Endothelial cell of umbilical vein (primary cell): ENCODE measurements around the gene RMC1. TPM values are rescaled to one million over a fixed set of nuclear protein-coding genes. Genes with fewer than 3 reads are reported as not detected.
"Not testable (repeated sequence)": the region's sequence is repeated elsewhere in the genome, so short reads cannot be mapped to it uniquely, and the experiment has no call there.

Experiments
- BruUV-seq: library from RNA; stranded (reverse); fragments of 400-500 nt; replicated peaks from 2 replicates; lab custom pipeline; 2021; lab: Mats Ljungman, UMichigan
- CTCF ChIA-PET: fragments of 300-600, 350-600 bp; sonication (Branson Sonifier 250); formaldehyde crosslinking; loops from one replicate; lab custom pipeline; 2021; ENCODE audit warnings: antibody characterized with exemption, inconsistent platforms; lab: Charles Lee
- POLR2A ChIA-PET: fragments of 300-600, 350-600 bp; sonication (Branson Sonifier 250); formaldehyde crosslinking; loops from one replicate; lab custom pipeline; 2021; ENCODE audit warnings: antibody characterized with exemption, inconsistent platforms; lab: Charles Lee
- DNase-seq: peaks from one replicate; pipeline ENCODE4 v3.0.0-alpha.2; 2011; ENCODE audit warnings: low read depth, low spot score
- FAIRE-seq: peaks from 2 replicates; lab custom pipeline; 2011; peaks lifted over from hg19 to GRCh38; lab: Jason Lieb, UNC
- H2AFZ ChIP-seq: 2 replicates; pipeline ENCODE4 v1.6.0; 2012; ENCODE audit warnings: low read depth, low read length, control low read depth, inconsistent platforms
- H3K27ac ChIP-seq: 2 replicates; pipeline ENCODE4 v1.5.1; 2011; ENCODE audit warnings: low read depth, mild to moderate bottlenecking, control low read depth, low read length, moderate library complexity; ENCODE audit not compliant: insufficient read depth
- H3K27me3 ChIP-seq, 2 experiments: 2 replicates each; pipeline versions ENCODE4 v1.6.0 to v1.6.1; 2011; ENCODE audit warnings: low read length in 2 of 2, mixed read lengths in 1 of 2; ENCODE audit not compliant: control insufficient read depth in 2 of 2, insufficient read depth in 2 of 2
- H3K36me3 ChIP-seq, 2 experiments: 2 replicates in 1 of 2; 3 replicates in 1 of 2; pipeline ENCODE4 v1.5.1; 2011; ENCODE audit warnings: low read length in 2 of 2, mild to moderate bottlenecking in 1 of 2, moderate library complexity in 1 of 2; ENCODE audit not compliant: control insufficient read depth in 2 of 2, insufficient read depth in 2 of 2; ENCODE audit errors: extremely low read depth in 1 of 2
- H3K4me1 ChIP-seq: 3 replicates; pipeline ENCODE4 v1.5.1; 2011; ENCODE audit warnings: mild to moderate bottlenecking, low read length; ENCODE audit not compliant: control insufficient read depth, insufficient read depth; ENCODE audit errors: extremely low read depth
- H3K4me2 ChIP-seq: 2 replicates; pipeline ENCODE4 v1.6.1; 2011; ENCODE audit warnings: low read length, control low read depth, mixed read lengths; ENCODE audit not compliant: insufficient read depth
- H3K4me3 ChIP-seq, 3 experiments: fragments of 200-600 bp in 1 of 3; sonication (generic), shearing (Covaris generic) in 1 of 3; replicated peaks in 1 of 3; 2 replicates each; pipeline ENCODE4 v1.5.1; 2011 to 2016; ENCODE audit warnings: control low read depth in 3 of 3, low read length in 3 of 3, mild to moderate bottlenecking in 2 of 3, inconsistent platforms in 1 of 3, low read depth in 1 of 3, moderate library complexity in 1 of 3; ENCODE audit not compliant: insufficient read depth in 1 of 3
- H3K79me2 ChIP-seq: 2 replicates; pipeline ENCODE4 v1.6.0; 2012; ENCODE audit warnings: low read length, inconsistent platforms; ENCODE audit not compliant: control insufficient read depth, insufficient read depth
- H3K9ac ChIP-seq: replicated peaks from 2 replicates; pipeline ENCODE3; 2011; ENCODE audit warnings: low read length, control low read depth; ENCODE audit not compliant: insufficient read depth; ENCODE audit errors: extremely low read depth
- H3K9me1 ChIP-seq: replicated peaks from 3 replicates; pipeline ENCODE4 v1.6.0; 2011; ENCODE audit warnings: mild to moderate bottlenecking, low read length; ENCODE audit not compliant: control insufficient read depth, insufficient read depth; ENCODE audit errors: extremely low read depth
- H3K9me3 ChIP-seq: replicated peaks from 2 replicates; pipeline ENCODE4 v1.5.1; 2012; ENCODE audit warnings: low read length, inconsistent platforms; ENCODE audit not compliant: control insufficient read depth, insufficient read depth
- H4K20me1 ChIP-seq: replicated peaks from 2 replicates; pipeline ENCODE3; 2011; ENCODE audit warnings: mild to moderate bottlenecking, low read length; ENCODE audit not compliant: control insufficient read depth, insufficient read depth; ENCODE audit errors: extremely low read depth
- EZH2 ChIP-seq: IDR thresholded peaks from 2 replicates; pipeline ENCODE4 v1.6.1; 2012; ENCODE audit warnings: borderline replicate concordance, low read depth, mild to moderate bottlenecking, moderate library complexity, low read length, inconsistent platforms; ENCODE audit not compliant: severe bottlenecking
- FOS ChIP-seq: IDR thresholded peaks from 2 replicates; pipeline ENCODE4 v1.6.1; 2011; ENCODE audit warnings: mild to moderate bottlenecking, low read length, moderate library complexity, borderline replicate concordance; ENCODE audit not compliant: insufficient read depth
- GATA2 ChIP-seq: IDR thresholded peaks from 2 replicates; pipeline ENCODE4 v1.7.0; 2011; ENCODE audit warnings: low read depth, mild to moderate bottlenecking, moderate library complexity, mixed read lengths, low read length; ENCODE audit not compliant: insufficient read length, insufficient read depth
- JUN ChIP-seq: IDR thresholded peaks from 2 replicates; pipeline ENCODE4 v1.6.1; 2011; ENCODE audit warnings: borderline replicate concordance, low read depth; ENCODE audit not compliant: insufficient read length, insufficient read depth
- MYC ChIP-seq: IDR thresholded peaks from one replicate; pipeline ENCODE4 v1.6.1; 2011; ENCODE audit warnings: mild to moderate bottlenecking, low read depth, low read length
- POLR2A ChIP-seq: IDR thresholded peaks from 2 replicates; pipeline ENCODE4 v1.6.1; 2012; ENCODE audit warnings: low read depth, mild to moderate bottlenecking, control low read depth, low read length
- POLR2AphosphoS5 ChIP-seq: IDR thresholded peaks from 2 replicates; pipeline ENCODE4 v1.6.1; 2012; ENCODE audit warnings: low read depth, mild to moderate bottlenecking, control low read depth, low read length, moderate library complexity; ENCODE audit not compliant: insufficient read depth
- dilution Hi-C: fragments of 300-500 bp; cut with MboI; formaldehyde crosslinking; loops from one replicate; pipeline ENCODE4 v1.15.0; 2019; ENCODE audit warnings: low sequenced_read_pairs; ENCODE audit not compliant: extremely low pct_ligation_motif_present
- intact Hi-C: fragments of 100-400 bp; cut with micrococcal nuclease; formaldehyde crosslinking; loops from one replicate; pipeline ENCODE4 v1.10.0; 2022
- polyA plus RNA-seq, 4 experiments: library from polyadenylated mRNA; depleted of rRNA in 3 of 4; stranded (reverse) in 3 of 4; unstranded in 1 of 4; fragments of >200 nt; gene quantifications; 2 replicates each; pipeline versions ENCODE4 v1.2.1 to v1.2.3, GENCODE V29; 2011 to 2012; ENCODE audit warnings: missing spikeins in 1 of 4
- total RNA-seq: library from RNA; stranded (reverse); gene quantifications from 2 replicates; pipeline ENCODE4 v1.2.3, GENCODE V29; 2021
- TF ChIP-seq, protein P1 (sequence below), 2 donors: IDR thresholded peaks; 1 replicate in 1 of 2; 2 replicates in 1 of 2; pipeline ENCODE4 v1.5.1; 2011; ENCODE audit warnings: low read length in 2 of 2, mild to moderate bottlenecking in 2 of 2, moderate library complexity in 2 of 2, control low read depth in 1 of 2, inconsistent platforms in 1 of 2, low read depth in 1 of 2; ENCODE audit not compliant: insufficient read depth in 1 of 2; ENCODE audit errors: extremely low read depth in 1 of 2
- TF ChIP-seq, protein P2 (sequence below): IDR thresholded peaks from 2 replicates; pipeline ENCODE4 v1.6.1; 2011; ENCODE audit not compliant: insufficient read depth, insufficient read length

RMC1 gene
- total and polyA plus RNA-seq, 2 donors (not counting 3 experiments of a cell fraction or from before 2014, with no cell fraction given): 26.2 to 29.7 TPM

DNA sequence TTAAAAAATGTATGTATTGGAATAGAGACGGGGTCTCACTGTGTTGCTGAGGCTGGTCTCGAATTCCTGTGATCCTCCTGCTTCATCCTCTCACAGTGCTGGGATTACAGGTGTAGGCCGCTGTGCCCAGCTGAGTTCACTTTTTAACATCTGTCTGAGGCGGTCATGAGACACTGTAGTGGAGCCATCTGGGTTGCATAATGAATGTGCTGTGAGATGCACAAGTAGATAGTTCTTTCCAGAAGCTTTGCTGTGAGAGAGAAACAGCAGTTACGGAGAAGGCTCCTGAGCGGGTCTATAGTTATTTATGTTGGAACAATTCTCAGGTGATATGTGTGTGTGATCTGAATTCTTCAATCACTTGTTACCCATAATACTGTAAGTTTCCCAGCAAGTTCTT is 3.1 kb downstream of the RMC1 start:
- DNase-seq: no peak
- BruUV-seq: no TSS peak
- no peak for TF ChIP-seq JUN
- no peak for TF ChIP-seq POLR2A
- TF ChIP-seq, protein P1, sequence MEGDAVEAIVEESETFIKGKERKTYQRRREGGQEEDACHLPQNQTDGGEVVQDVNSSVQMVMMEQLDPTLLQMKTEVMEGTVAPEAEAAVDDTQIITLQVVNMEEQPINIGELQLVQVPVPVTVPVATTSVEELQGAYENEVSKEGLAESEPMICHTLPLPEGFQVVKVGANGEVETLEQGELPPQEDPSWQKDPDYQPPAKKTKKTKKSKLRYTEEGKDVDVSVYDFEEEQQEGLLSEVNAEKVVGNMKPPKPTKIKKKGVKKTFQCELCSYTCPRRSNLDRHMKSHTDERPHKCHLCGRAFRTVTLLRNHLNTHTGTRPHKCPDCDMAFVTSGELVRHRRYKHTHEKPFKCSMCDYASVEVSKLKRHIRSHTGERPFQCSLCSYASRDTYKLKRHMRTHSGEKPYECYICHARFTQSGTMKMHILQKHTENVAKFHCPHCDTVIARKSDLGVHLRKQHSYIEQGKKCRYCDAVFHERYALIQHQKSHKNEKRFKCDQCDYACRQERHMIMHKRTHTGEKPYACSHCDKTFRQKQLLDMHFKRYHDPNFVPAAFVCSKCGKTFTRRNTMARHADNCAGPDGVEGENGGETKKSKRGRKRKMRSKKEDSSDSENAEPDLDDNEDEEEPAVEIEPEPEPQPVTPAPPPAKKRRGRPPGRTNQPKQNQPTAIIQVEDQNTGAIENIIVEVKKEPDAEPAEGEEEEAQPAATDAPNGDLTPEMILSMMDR (IDR thresholded peaks at IDR 0.05; ENCODE audit: extremely low read depth in 1 of 2, insufficient read depth in 1 of 2, low read depth in 1 of 2, low read length in 2 of 2): no peak
- no peak for TF ChIP-seq FOS
- TF ChIP-seq MYC: no peak
- TF ChIP-seq, protein P2, sequence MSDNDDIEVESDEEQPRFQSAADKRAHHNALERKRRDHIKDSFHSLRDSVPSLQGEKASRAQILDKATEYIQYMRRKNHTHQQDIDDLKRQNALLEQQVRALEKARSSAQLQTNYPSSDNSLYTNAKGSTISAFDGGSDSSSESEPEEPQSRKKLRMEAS: no peak
- no peak for TF ChIP-seq POLR2AphosphoS5
- TF ChIP-seq GATA2: no peak
- no peak for TF ChIP-seq EZH2
- H4K20me1 ChIP-seq: no peaks in the 10 kb centered on the region
- intact Hi-C loops: no loop called here
- CTCF ChIA-PET: interaction anchor here (3.3 kb wide), 1 partner anchor 9 kb away, joined by 18 read pairs; no protein-coding TSS in a partner anchor
- no peaks in the 10 kb centered on the region for H3K9me1 ChIP-seq
- POLR2A ChIA-PET: no interaction called here
- no peak overlapping the region for H3K27ac ChIP-seq
- no peak overlapping the region for H3K9ac ChIP-seq
- H3K79me2 ChIP-seq: peaks cover 6% of the 10 kb centered on the region
- no peaks in the 10 kb centered on the region for H3K27me3 ChIP-seq
- H3K4me1 ChIP-seq: peaks cover 18% of the 10 kb centered on the region
- dilution Hi-C loops: no loop called here
- H3K36me3 ChIP-seq: peaks cover 8 to 14% of the 10 kb centered on the region in 2 experiments
- H3K4me2 ChIP-seq: no peak overlapping the region
- no peak for FAIRE-seq
- H3K4me3 ChIP-seq: no peak overlapping the region
- H3K9me3 ChIP-seq: no peaks in the 10 kb centered on the region
- no peak overlapping the region for H2AFZ ChIP-seq

DNA sequence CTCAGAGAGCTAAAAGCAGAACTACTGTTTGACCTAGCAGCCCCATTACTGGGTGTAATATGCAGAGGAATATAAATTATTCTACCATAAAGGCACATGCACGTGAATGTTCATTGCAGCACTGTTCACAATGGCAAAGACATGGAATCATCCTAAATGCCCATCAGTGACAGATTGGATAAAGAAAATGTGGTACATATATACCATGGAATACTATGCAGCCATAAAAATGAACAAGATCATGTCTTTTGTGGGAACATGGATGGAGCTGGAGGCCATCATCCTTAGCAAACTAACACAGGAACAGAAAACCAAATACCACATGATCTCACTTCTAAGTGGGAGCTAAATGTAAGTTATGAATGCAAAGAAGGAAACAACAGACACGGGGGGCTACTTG is 7.6 kb downstream of the RMC1 start:
- FAIRE-seq, H3K79me2 ChIP-seq, POLR2A ChIA-PET, H3K9me3 ChIP-seq, dilution Hi-C loops, H3K9ac ChIP-seq, H3K4me2 ChIP-seq, H4K20me1 ChIP-seq, H3K4me1 ChIP-seq, H2AFZ ChIP-seq, H3K9me1 ChIP-seq, H3K4me3 ChIP-seq, BruUV-seq, H3K27ac ChIP-seq, H3K27me3 ChIP-seq, DNase-seq: not testable (repeated sequence)
- intact Hi-C loops: loop anchor here (10.0 kb wide), 1 partner anchor 404 kb away; no protein-coding TSS in a partner anchor
- peaks cover 8 to 14% of the 10 kb centered on the region in 2 experiments for H3K36me3 ChIP-seq
- CTCF ChIA-PET: interaction anchor here (3.9 kb wide), 1 partner anchor 12 kb away, joined by 14 read pairs; no protein-coding TSS in a partner anchor

DNA sequence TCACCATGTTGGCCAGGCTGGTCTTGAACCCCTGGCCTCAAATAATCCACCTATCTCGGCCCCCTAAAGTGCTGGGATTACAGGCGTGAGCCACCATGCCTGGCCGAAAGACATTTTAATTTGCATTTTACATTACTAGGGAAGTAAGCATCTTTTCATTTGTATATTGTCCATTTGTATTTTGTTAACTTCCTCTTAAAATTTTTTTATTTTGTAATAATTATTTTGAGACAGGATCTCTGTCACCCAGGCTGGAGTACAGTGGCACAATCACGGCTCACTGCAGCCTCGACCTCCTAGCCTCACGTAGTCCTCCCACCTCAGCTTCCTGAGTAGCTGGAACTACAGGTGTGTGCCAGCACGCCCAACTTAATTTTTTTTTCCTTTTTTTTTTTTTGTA is 8.9 kb downstream of the RMC1 start:
- DNase-seq, H3K27ac ChIP-seq, H2AFZ ChIP-seq, H3K4me2 ChIP-seq, H3K9ac ChIP-seq, H4K20me1 ChIP-seq, H3K4me1 ChIP-seq, BruUV-seq, H3K9me3 ChIP-seq, FAIRE-seq, H3K9me1 ChIP-seq, dilution Hi-C loops, POLR2A ChIA-PET, H3K79me2 ChIP-seq, H3K4me3 ChIP-seq, H3K27me3 ChIP-seq: not testable (repeated sequence)
- peaks cover 10 to 14% of the 10 kb centered on the region in 2 experiments for H3K36me3 ChIP-seq
- CTCF ChIA-PET: interaction anchor here (0.6 to 3.9 kb wide), 2 partner anchors 14 to 15 kb away, joined by 3 to 14 read pairs; no protein-coding TSS in a partner anchor
- intact Hi-C loops: loop anchor here (10.0 kb wide), 1 partner anchor 403 kb away; no protein-coding TSS in a partner anchor
